ENCODE measurements around the gene TIGIT.

- TF ChIP-seq ESRRG (CRISPR knock-in tag; IDR thresholded peaks at IDR 0.05): no peak
- TF ChIP-seq PPARA (CRISPR knock-in tag; IDR thresholded peaks at IDR 0.05; ENCODE audit: borderline replicate concordance): no peak
- TF ChIP-seq PATZ1 (CRISPR knock-in tag; IDR thresholded peaks at IDR 0.05; ENCODE audit: borderline replicate concordance): no peak
- no peak for TF ChIP-seq CSRNP3 (CRISPR knock-in tag; IDR thresholded peaks at IDR 0.05)
- no peak for TF ChIP-seq POU6F1 (CRISPR knock-in tag; IDR thresholded peaks at IDR 0.05; ENCODE audit: borderline replicate concordance, low read depth)
- no peak for TF ChIP-seq ZFP30 (CRISPR knock-in tag; IDR thresholded peaks at IDR 0.05)
- no peak for TF ChIP-seq CREB5 (CRISPR knock-in tag; IDR thresholded peaks at IDR 0.05; ENCODE audit: low read depth)
- no peak for TF ChIP-seq CSDC2 (CRISPR knock-in tag; IDR thresholded peaks at IDR 0.05)
- no peak for TF ChIP-seq OSR1 (CRISPR knock-in tag; IDR thresholded peaks at IDR 0.05)
- no peak for TF ChIP-seq ZFP3 (CRISPR knock-in tag; IDR thresholded peaks at IDR 0.05)
- no peak for TF ChIP-seq TSHZ2 (CRISPR knock-in tag; IDR thresholded peaks at IDR 0.05)
- no peak for TF ChIP-seq RARB (CRISPR knock-in tag; IDR thresholded peaks at IDR 0.05)
Observed at GRCh38 chr3:114327665-114328064, 33.8 kb downstream of the TIGIT start.
